ENCODE results near the gene FBLN5.

- TF ChIP-seq CTCF (IDR thresholded peaks at IDR 0.05; ENCODE audit: low read depth, low read length) (no peak), EZH2phosphoT487 (IDR thresholded peaks at IDR 0.05; ENCODE audit: low read depth) (no peak)
These were observed 75.4 kb downstream of the FBLN5 start for GRCh38 chr14:91872011-91872501.
